ENCODE data around the gene PHF13. TPM values are rescaled to one million over a fixed set of nuclear protein-coding genes. Genes with fewer than 3 reads are reported as not detected.
"Not testable (repeated sequence)": the region's sequence is repeated elsewhere in the genome, so short reads cannot be mapped to it uniquely, and the experiment has no call there.

The PHF13 gene
- total RNA-seq, 3 donors from 2014 or later (not counting 1 experiment from before 2014, with no cell fraction given) = 7.3 to 14.2 (median 10.9) TPM

DNA sequence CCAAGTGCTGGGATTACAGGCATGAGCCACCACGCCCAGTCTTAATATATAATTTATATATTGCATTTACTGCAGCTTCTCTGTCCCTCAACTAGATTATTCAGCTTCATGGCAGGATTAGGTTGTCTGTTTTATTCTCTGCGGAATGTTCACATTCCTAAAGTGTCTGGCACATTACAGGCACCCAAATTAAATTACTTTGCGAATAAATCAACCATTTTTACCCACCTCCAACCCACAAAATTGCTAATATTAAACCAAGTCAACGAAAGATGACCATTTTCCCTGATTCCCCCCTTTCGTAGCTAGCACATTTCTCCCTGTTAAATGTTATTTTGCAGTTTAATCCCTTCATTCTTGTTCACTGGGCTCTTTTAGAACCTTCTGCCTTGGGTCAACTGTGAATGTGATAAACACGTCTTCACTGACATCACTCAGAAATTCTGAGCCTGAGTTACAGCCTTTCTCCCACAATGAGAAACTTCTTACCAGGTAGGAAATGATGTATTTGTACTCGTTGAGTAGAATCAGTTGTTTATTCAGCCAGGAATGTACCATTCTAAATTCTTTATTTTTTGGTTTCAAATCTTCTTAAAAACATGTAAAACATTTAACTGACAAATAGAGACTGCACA lies 47.0 kb downstream of the PHF13 start:
- no peak overlapping the region for H3K4me3 Mint-ChIP-seq
- H3K4me3 ChIP-seq (ENCODE audit: low read length) = no peak overlapping the region
- peaks cover 0 to 13% of the 10 kb centered on the region in 2 donors for H3K4me1 Mint-ChIP-seq
- H3K27ac Mint-ChIP-seq = no peak overlapping the region
- intact Hi-C loops (cut with micrococcal nuclease) = no loop called here
- H3K27ac ChIP-seq (ENCODE audit: low read length) = no peak overlapping the region
- H3K9me3 ChIP-seq (ENCODE audit: control insufficient read depth, insufficient read depth, low read length) = no peaks in the 10 kb centered on the region
- TF ChIP-seq, protein P1, sequence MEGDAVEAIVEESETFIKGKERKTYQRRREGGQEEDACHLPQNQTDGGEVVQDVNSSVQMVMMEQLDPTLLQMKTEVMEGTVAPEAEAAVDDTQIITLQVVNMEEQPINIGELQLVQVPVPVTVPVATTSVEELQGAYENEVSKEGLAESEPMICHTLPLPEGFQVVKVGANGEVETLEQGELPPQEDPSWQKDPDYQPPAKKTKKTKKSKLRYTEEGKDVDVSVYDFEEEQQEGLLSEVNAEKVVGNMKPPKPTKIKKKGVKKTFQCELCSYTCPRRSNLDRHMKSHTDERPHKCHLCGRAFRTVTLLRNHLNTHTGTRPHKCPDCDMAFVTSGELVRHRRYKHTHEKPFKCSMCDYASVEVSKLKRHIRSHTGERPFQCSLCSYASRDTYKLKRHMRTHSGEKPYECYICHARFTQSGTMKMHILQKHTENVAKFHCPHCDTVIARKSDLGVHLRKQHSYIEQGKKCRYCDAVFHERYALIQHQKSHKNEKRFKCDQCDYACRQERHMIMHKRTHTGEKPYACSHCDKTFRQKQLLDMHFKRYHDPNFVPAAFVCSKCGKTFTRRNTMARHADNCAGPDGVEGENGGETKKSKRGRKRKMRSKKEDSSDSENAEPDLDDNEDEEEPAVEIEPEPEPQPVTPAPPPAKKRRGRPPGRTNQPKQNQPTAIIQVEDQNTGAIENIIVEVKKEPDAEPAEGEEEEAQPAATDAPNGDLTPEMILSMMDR (IDR thresholded peaks at IDR 0.05) = no peak
- H3K36me3 Mint-ChIP-seq = no peaks in the 10 kb centered on the region
- DNase-seq (no peak), ATAC-seq (no peak)
- H3K9me3 Mint-ChIP-seq = no peaks in the 10 kb centered on the region
- no peaks in the 10 kb centered on the region for H3K27me3 ChIP-seq (ENCODE audit: control insufficient read depth, insufficient read depth, low read length)
- WGBS (ENCODE audit: insufficient coverage) = 100% methylated on average over 5 of the region's 7 CpGs
- H3K27me3 Mint-ChIP-seq (ENCODE audit: low read depth in 2 of 2) = no peaks in the 10 kb centered on the region
- peaks cover 2% of the 10 kb centered on the region for H3K36me3 ChIP-seq (ENCODE audit: control insufficient read depth, insufficient read depth, low read length)
- no peaks in the 10 kb centered on the region for H3K4me1 ChIP-seq (ENCODE audit: control insufficient read depth, insufficient read depth, low read length)

DNA sequence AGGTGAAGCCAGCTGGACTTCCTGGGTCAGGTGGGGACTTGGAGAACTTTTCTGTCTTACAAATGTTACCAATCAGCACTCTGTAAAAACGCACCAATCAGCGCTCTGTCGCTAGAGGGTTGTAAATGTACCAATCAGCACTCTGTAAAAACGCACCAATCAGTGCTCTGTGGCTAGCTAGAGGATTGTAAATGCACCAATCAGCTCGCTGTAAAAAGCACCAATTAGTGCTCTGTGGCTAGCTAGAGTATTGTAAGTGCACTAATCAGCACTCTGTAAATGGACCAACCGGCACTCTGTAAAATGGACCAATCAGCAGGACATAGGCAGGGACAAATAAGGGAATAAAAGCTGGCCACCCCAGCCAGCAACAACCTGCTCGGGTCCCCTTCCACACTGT lies 48.9 kb downstream of the PHF13 start:
- WGBS (ENCODE audit: insufficient coverage) = 100% methylated on average over 7 of the region's 7 CpGs
- H3K4me3 Mint-ChIP-seq; ATAC-seq; H3K27me3 Mint-ChIP-seq (ENCODE audit: low read depth in 2 of 2); H3K27me3 ChIP-seq (ENCODE audit: control insufficient read depth, insufficient read depth, low read length); H3K36me3 Mint-ChIP-seq; H3K27ac Mint-ChIP-seq; H3K9me3 ChIP-seq (ENCODE audit: control insufficient read depth, insufficient read depth, low read length); H3K4me3 ChIP-seq (ENCODE audit: low read length); H3K9me3 Mint-ChIP-seq; DNase-seq; H3K27ac ChIP-seq (ENCODE audit: low read length); H3K4me1 ChIP-seq (ENCODE audit: control insufficient read depth, insufficient read depth, low read length); intact Hi-C loops (cut with micrococcal nuclease): not testable (repeated sequence)
- H3K36me3 ChIP-seq (ENCODE audit: control insufficient read depth, insufficient read depth, low read length) = peaks cover 12% of the 10 kb centered on the region
- H3K4me1 Mint-ChIP-seq = peaks cover 0 to 14% of the 10 kb centered on the region in 2 donors

DNA sequence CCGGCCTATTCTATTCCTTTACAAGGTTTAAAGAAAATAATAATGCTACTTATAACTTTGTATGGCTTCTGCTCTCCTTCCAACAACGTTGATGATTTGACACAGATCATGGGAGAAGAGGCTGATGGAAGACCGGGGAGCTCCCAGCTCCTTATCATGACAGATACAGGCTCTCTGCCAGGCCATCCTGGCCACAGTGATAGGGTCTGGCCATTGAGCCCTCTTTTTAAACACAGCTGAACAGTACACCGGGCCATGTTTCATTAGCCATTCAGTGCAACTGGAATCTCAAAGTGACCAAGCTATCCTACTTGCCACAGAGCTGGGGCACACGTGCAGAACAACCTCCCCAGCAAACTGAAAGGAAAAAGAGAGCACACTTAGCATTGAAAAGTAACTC lies 53.2 kb downstream of the PHF13 start:
- WGBS (ENCODE audit: insufficient coverage) = 98% methylated on average over 4 of the region's 5 CpGs
- no peaks in the 10 kb centered on the region for H3K9me3 Mint-ChIP-seq
- no peak overlapping the region for H3K27ac Mint-ChIP-seq
- H3K4me1 ChIP-seq (ENCODE audit: control insufficient read depth, insufficient read depth, low read length) = no peaks in the 10 kb centered on the region
- H3K4me3 ChIP-seq (ENCODE audit: low read length) = no peak overlapping the region
- ATAC-seq (no peak), DNase-seq (no peak)
- intact Hi-C loops (cut with micrococcal nuclease) = no loop called here
- H3K36me3 ChIP-seq (ENCODE audit: control insufficient read depth, insufficient read depth, low read length) = peaks cover 14% of the 10 kb centered on the region
- no peaks in the 10 kb centered on the region for H3K9me3 ChIP-seq (ENCODE audit: control insufficient read depth, insufficient read depth, low read length)
- no peak overlapping the region for H3K4me3 Mint-ChIP-seq
- TF ChIP-seq, protein P1 (IDR thresholded peaks at IDR 0.05) = no peak
- no peaks in the 10 kb centered on the region for H3K36me3 Mint-ChIP-seq
- no peak overlapping the region for H3K27ac ChIP-seq (ENCODE audit: low read length)
- no peaks in the 10 kb centered on the region for H3K27me3 ChIP-seq (ENCODE audit: control insufficient read depth, insufficient read depth, low read length)
- H3K27me3 Mint-ChIP-seq (ENCODE audit: low read depth in 2 of 2) = no peaks in the 10 kb centered on the region
- H3K4me1 Mint-ChIP-seq = peaks cover 0 to 6% of the 10 kb centered on the region in 2 donors

DNA sequence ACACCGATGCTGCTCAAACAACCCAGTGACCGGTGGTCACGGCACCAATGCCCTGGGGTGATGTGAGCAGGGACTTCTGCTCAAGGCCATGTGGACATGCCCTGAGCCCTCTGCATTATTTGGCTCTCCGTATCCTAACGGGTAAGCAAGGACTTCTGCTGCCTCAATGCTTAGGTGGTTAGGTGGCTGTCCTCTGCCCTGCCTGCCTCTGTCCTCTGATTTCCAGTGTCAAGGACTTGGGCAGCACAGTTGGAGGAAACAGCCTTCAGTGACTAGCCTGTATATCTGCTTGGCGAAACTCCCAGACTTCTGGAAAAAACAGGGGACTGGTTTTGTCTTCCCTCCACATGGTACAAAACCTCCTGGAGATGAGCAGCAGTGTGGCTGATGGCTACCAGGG lies 53.6 kb downstream of the PHF13 start:
- ATAC-seq (no peak), DNase-seq (no peak)
- Mint-ChIP-seq H3K27me3 (ENCODE audit: low read depth in 2 of 2) (no peaks in the 10 kb centered on the region), H3K4me1 (peaks cover under 1 to 5% of the 10 kb centered on the region in 2 donors), H3K4me3 (no peak overlapping the region), H3K27ac (no peak overlapping the region), H3K36me3 (no peaks in the 10 kb centered on the region), H3K9me3 (no peaks in the 10 kb centered on the region)
- peaks cover 14% of the 10 kb centered on the region for H3K36me3 ChIP-seq (ENCODE audit: control insufficient read depth, insufficient read depth, low read length)
- no peaks in the 10 kb centered on the region for H3K27me3 ChIP-seq (ENCODE audit: control insufficient read depth, insufficient read depth, low read length)
- no peak overlapping the region for H3K27ac ChIP-seq (ENCODE audit: low read length)
- TF ChIP-seq, protein P1 (IDR thresholded peaks at IDR 0.05) = no peak
- no peaks in the 10 kb centered on the region for H3K9me3 ChIP-seq (ENCODE audit: control insufficient read depth, insufficient read depth, low read length)
- WGBS (ENCODE audit: insufficient coverage) = 98% methylated on average over 6 of the region's 6 CpGs
- no peaks in the 10 kb centered on the region for H3K4me1 ChIP-seq (ENCODE audit: control insufficient read depth, insufficient read depth, low read length)
- intact Hi-C loops (cut with micrococcal nuclease) = no loop called here
- no peak overlapping the region for H3K4me3 ChIP-seq (ENCODE audit: low read length)
